HG03432 (cell line): ENCODE results near the gene GPN1.
A peak's percentile ranks its signal among the peaks of the same experiment; 100 is the strongest.
"Not testable (repeated sequence)": the region's sequence is repeated elsewhere in the genome, so short reads cannot be mapped to it uniquely, and the experiment has no call there.

Experiments
- ATAC-seq: cut with Tn5 transposase; IDR thresholded peaks from one replicate; pipeline ENCODE4 v1.9.1; 2021; ENCODE audit warnings: mild to moderate bottlenecking, moderate library complexity; ENCODE audit not compliant: unreplicated experiment

The GPN1 gene

DNA sequence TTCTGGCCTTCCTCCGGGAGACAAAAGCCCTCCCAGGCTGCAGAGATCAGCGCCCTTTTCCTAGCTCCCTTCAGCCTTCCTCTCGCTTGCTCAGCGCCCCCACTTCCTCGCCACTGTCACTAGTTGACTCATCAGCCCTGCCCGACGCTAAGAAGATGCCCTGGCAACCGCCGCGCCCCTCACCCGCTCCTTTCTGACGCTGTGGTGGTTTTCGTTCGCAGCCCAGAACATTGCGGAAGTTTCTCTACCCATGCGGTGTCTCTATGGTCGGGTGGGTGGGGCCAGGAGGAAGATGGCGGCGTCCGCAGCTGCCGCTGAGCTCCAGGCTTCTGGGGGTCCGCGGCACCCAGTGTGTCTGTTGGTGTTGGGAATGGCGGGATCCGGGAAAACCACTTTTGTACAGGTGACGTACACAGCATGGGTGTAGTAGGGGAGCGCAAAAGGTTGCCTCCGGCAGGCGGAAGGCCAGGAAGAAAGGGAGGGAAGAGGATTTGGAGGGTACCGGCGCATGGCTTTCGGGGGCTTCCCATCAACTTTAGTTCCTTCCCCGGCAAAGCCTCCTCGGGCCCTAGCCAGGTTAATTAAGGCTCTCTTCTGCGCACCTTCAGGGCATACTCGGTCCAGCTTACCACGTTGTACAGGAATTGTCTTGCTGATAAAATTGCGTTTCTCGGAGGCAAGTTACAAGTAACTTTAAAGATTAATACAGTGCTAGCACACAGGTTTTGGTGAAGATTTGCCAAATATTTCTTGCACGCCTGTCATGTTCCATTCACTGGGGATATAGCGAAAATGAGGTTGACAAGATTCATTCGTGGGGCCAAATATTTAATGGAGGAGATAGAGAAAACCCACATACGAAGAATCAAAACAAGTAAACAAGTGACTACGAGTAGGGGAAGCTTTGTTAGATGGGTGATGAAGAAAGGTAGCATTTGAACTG lies at the start of gene GPN1, which contains the start of gene CCDC121:
TSS of gene GPN1 (plus strand) at position 284 of the 943 bp plus-strand sequence. CDS start at position 293, 9 bp downstream.
TSS of gene CCDC121 (minus strand) at position 246 of the 943 bp plus-strand sequence. CDS start 1,213 bp downstream, outside the sequence.
- peak; percentile 99 for ATAC-seq

DNA sequence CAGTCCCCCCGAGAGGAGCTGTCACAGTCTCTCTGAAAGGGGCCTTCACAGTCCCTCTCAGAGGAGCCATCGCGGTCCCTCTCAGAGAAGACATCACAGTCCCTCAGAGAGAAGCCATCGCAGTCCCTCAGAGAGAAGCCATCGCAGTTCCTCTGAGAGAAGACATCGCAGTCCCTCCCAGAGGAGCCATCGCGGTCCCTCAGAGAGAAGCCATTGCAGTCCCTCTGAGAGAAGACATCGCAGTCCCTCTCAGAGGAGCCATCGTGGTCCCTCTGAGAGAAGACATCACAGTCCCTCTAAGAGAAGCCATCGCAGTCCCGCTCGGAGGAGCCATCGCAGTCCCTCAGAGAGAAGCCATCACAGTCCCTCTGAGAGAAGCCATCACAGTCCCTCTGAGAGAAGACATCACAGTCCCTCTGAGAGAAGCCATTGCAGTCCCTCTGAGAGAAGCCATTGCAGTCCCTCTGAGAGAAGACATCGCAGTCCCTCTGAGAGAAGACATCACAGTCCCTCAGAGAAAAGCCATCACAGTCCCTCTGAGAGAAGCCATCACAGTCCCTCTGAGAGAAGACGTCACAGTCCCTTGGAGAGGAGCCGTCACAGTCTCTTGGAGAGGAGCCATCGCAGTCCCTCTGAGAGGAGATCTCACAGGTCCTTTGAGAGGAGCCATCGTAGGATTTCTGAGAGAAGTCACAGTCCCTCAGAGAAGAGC lies 47.3 kb upstream of the GPN1 start:
- no peak for ATAC-seq

DNA sequence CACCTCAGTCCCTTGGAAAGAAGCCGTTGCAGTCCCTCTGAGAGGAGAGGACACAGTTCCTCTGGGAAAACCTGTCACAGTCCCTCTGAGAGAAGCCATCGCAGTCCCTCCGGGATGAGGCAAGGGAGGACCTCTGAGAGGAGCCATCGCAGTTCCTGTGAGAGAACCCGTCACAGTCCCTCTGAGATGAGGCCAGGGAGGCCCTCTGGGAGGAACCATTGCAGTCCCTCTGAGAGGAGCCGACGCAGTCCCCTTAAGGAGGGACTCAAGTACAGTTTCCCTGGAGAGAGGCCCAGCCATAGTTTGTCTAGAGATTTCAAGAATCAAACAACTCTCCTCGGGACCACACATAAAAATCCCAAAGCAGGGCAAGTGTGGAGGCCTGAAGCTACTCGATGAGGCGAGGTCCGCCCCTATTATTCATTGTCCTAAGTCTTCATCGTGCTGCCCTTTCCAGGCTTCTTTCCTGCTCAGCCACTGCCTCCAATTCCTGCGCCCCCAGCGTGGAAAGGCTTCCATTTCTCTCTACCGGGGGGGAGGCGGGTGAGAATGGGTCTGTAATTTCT lies 46.6 kb upstream of the GPN1 start:
- no peak for ATAC-seq

DNA sequence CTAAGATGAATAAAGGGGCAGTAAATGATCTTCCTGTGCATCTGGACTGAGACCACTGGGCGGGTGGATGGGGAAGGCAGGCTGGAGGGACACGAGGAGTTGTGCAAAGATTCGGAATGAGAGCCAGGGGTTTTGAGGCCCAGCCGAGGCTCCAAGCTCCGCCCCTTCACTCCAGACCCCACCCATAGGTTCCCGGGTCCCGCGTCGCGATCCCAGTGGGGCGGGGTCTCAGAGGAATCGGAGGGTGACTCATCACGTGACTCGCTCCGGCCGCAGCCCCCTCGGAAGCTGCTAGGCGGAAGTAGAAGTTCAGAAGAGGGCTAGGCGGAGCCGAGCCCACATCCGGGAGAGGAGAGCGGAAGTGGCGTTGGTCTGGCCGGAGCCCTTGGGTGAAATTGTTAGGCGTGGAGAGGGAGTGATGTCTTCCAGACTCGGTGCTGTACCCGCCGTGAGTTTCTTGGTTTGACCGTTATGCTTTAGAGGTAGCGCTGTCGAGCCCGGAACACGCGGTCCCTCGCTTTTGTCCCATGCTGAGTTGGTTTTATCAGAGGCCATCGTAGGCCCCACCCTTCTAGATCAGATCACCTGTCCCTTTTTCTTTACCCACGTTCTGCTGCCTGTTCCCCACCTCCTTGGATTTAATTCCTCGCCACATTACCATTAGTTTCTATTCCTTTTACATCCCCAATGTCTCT lies 46.0 kb upstream of the GPN1 start, which contains the start of gene ZNF512:
TSS of gene ZNF512 (plus strand) at position 348 of the 695 bp plus-strand sequence. CDS start at position 419, 71 bp downstream.
- ATAC-seq: peak; percentile 93

- peak; percentile 5 for ATAC-seq
These were observed 45.4 kb upstream of the GPN1 start for GRCh38 chr2:27583390-27583915.

DNA sequence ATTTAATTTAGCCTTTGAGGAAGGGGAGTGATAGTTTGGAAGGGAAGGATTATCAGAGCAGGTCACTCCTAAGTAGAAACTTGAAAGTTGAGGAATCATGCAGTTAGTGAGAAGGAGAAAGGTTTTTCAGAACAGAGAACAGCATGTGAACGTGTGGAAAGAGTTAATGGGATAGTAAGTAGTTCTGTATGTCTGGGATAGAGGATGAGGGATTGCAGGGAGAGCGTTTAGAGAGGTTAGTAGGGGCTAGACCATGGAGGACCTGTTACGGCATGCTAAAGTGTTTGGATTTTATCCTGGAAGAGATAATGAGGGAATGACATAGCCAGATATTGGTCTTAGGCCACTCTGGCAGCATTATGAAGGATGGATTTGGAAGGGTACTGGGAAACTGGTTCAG lies 44.3 kb upstream of the GPN1 start:
- ATAC-seq: no peak

GRCh38 chr2:27587025-27587424 lies 41.8 kb upstream of the GPN1 start:
- no peak for ATAC-seq

- no peak for ATAC-seq
These were observed 40.5 kb upstream of the GPN1 start for GRCh38 chr2:27588308-27588707.

DNA sequence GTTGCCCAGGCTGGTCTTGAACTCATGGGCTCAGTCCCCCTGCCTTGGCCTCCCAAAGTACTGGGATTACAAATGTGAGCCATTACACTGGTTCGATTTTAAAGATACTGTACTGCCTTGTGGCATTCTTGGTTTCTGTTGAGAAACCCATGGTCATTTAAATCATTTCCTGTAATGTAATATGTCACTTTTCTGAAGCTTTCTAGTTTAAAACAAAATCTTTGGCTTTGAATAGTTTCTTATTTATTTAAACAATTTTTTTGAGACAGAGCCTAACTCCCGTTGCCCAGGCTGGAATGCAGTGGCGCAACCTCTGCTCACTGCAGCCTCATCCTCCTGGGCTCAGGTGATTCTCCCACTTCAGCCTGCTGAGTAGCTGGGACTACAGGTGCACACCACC lies 37.1 kb upstream of the GPN1 start:
- no peak for ATAC-seq

GRCh38 chr2:27593240-27593639 lies 35.6 kb upstream of the GPN1 start:
- ATAC-seq: no peak

- not testable (repeated sequence) for ATAC-seq
These were observed 34.7 kb upstream of the GPN1 start for GRCh38 chr2:27594020-27594703.

GRCh38 chr2:27595412-27595811 lies 33.4 kb upstream of the GPN1 start:
- not testable (repeated sequence) for ATAC-seq

- no peak for ATAC-seq
These were observed 32.2 kb upstream of the GPN1 start for GRCh38 chr2:27596627-27597026.

DNA sequence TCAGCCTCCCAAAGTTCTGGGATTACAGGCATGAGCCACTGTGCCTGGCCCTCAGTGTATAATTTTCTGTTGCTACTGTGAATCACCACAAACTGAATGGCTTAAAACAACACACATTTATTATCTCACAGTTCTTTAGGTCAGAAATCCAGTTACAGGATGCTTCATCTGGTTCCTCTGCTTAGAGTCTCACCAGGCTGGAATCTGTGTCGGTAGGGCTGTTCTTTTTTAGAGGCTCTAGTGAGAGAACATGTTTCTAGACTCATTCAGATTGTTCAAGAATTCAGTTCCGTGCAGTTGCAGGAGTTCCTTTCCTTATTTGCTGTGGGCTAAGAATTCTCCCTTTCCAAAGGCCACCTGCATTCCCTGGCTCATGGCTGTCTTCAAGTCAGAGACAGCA lies 22.2 kb upstream of the GPN1 start:
- no peak for ATAC-seq

DNA sequence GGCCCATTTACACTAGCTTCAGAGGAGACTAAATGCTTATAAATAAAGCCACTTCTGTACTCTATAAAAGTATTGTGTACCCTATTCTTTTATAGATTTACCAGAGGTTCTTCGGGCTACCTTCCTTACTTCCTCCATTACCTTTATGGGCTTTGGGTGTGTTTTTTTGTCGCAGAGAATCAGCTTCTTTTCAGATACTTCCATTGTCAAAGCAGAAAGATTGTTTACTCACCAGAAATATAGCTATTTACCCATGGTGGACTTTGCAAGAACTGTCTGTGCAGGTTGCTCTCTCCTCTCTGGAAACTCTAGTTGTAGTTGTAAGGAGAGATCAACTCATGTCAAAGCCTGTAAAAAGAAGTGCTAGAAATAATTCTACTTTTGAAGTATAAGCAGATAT lies 14.9 kb upstream of the GPN1 start:
- no peak for ATAC-seq

GRCh38 chr2:27615316-27615715 lies 13.5 kb upstream of the GPN1 start:
- no peak for ATAC-seq

DNA sequence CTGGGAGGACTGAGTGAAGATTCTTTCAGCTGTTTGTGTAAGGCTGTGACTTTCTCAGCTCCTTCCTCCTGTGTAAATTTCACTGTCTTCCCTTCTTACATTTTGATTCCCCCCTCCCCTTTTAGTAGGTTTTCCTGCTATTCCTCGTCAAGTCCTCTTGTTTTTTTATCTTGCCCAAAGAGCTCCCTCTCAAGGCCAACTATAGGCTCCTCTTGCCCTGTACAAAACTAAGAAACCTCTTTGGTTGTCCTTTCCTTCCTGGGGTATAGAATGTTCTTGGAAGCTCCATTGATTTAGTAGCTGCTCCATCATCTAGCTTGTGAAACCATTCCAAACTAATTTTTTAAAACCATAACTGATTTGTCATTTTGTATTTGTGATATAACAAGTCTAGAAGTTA lies 7.3 kb upstream of the GPN1 start:
- ATAC-seq: no peak

- ATAC-seq: no peak
These were observed 5.9 kb upstream of the GPN1 start for GRCh38 chr2:27622921-27623384.

DNA sequence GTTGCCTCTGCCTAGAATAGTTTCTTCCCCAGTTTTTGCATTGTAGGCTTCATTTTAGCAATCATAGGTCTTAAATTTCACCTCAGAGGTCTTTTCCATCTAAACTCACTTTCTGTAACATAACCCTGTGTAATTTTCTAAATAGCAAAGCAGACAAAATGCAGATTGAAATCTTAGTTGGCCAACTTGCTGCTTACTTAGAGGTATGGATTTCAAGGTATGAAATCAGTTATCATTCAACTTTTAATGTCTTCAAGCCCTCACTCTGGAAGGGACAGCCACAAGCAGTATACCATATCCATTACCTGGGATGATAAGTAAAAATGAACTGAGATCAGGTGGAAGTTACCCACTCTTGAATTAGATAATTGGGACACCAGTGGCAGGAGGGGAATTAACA lies 3.9 kb upstream of the GPN1 start:
- no peak for ATAC-seq

GRCh38 chr2:27626323-27626722 lies 2.5 kb upstream of the GPN1 start:
- not testable (repeated sequence) for ATAC-seq
